ENCODE data around the gene PROK2. TPM values are rescaled to one million over a fixed set of nuclear protein-coding genes. Genes with fewer than 3 reads are reported as not detected.

Gene PROK2
- polyA plus RNA-seq, 1 experiment, result not detected

DNA sequence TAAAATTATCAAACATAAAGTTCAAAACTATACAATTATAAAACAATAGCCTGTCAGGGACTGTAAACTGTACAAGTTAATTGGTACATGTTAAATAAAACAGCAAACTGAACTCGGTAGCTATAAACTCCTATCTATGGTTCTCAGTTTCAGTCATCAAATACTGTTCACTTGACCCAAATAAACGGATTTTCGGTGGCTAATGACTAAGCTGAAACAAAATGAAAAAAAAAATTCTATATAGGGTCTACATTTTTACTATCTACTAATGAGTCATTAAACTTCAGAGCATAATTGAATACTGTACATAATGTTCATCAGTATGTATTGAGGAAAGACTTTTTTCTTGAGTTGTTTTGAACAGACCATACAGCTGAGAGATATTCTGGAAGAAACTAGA is 6.6 kb downstream of the PROK2 start:
- Histone ChIP-seq H3K27me3 (ENCODE audit: control insufficient read depth, insufficient read depth, low read length) (no peaks in the 10 kb centered on the region; the same call in 1 of the 2 replicates), H3K36me3 (ENCODE audit: control insufficient read depth, insufficient read depth, low read length) (no peaks in the 10 kb centered on the region), H3K4me3 (ENCODE audit: low read depth, low read length) (no peak overlapping the region)
- TF ChIP-seq, protein P1, sequence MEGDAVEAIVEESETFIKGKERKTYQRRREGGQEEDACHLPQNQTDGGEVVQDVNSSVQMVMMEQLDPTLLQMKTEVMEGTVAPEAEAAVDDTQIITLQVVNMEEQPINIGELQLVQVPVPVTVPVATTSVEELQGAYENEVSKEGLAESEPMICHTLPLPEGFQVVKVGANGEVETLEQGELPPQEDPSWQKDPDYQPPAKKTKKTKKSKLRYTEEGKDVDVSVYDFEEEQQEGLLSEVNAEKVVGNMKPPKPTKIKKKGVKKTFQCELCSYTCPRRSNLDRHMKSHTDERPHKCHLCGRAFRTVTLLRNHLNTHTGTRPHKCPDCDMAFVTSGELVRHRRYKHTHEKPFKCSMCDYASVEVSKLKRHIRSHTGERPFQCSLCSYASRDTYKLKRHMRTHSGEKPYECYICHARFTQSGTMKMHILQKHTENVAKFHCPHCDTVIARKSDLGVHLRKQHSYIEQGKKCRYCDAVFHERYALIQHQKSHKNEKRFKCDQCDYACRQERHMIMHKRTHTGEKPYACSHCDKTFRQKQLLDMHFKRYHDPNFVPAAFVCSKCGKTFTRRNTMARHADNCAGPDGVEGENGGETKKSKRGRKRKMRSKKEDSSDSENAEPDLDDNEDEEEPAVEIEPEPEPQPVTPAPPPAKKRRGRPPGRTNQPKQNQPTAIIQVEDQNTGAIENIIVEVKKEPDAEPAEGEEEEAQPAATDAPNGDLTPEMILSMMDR (IDR thresholded peaks at IDR 0.05; ENCODE audit: insufficient read depth, low read depth, low read length), result no peak
- CTCF ChIA-PET, result interaction anchor here (0.9 kb wide), 1 partner anchor 20 kb away, joined by 3 read pairs; no protein-coding TSS in a partner anchor
- DNase-seq (ENCODE audit: low read depth), result no peak
- POLR2A ChIA-PET, result no interaction called here

DNA sequence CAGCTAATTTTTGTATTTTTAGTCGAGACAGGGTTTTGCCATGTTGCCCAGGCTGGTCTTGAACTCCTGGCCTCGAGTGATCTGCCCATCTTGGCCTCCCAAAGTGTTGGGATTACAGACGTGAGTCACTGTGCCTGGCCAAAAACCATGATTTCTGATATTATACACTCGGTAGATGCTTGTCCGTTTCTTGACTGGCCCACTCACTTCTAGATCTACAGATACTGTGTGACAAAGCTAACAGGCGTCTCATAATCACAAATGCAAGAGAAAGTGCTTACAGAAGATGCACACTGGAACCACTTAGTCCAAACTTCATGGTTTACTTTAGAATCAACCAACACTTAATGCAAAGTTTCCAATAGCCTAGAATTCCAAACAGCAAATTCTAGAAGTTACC is 8.4 kb downstream of the PROK2 start:
- DNase-seq (ENCODE audit: low read depth), result no peak
- CTCF ChIA-PET, result no interaction called here
- Histone ChIP-seq H3K4me3 (ENCODE audit: low read depth, low read length) (no peak overlapping the region), H3K36me3 (ENCODE audit: control insufficient read depth, insufficient read depth, low read length) (no peaks in the 10 kb centered on the region), H3K27me3 (ENCODE audit: control insufficient read depth, insufficient read depth, low read length) (no peaks in the 10 kb centered on the region)
- POLR2A ChIA-PET, result no interaction called here
- TF ChIP-seq, protein P1 (IDR thresholded peaks at IDR 0.05; ENCODE audit: insufficient read depth, low read depth, low read length), result no peak

DNA sequence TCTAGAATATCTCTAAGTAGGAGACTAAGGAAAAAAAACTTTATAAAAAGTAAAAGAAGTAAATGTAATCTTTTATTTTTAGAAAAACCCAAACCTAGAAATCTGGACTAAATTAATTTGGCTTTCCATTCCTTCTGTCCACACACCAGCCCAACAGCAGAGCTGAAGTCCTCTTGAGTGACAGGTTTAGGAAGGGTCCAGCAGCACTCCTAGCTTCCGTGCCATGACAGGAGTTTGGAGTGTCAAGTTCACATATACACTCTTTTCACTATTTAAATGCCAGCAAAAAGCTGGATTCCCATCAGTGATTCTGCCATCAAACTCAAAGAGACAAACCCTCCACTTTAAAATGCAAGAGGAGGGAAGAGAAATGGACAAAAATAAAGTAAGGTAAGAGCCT is 13.1 kb downstream of the PROK2 start:
- ChIA-PET POLR2A (no interaction called here), CTCF (no interaction called here)
- Histone ChIP-seq H3K36me3 (ENCODE audit: control insufficient read depth, insufficient read depth, low read length) (no peaks in the 10 kb centered on the region), H3K27me3 (ENCODE audit: control insufficient read depth, insufficient read depth, low read length) (0 out of 2 replicates have a peak, but pooled peaks cover 2% of the 10 kb centered on the region), H3K4me3 (ENCODE audit: low read depth, low read length) (no peak overlapping the region)
- TF ChIP-seq, protein P1 (IDR thresholded peaks at IDR 0.05; ENCODE audit: insufficient read depth, low read depth, low read length), result no peak
- no peak for DNase-seq (ENCODE audit: low read depth)

DNA sequence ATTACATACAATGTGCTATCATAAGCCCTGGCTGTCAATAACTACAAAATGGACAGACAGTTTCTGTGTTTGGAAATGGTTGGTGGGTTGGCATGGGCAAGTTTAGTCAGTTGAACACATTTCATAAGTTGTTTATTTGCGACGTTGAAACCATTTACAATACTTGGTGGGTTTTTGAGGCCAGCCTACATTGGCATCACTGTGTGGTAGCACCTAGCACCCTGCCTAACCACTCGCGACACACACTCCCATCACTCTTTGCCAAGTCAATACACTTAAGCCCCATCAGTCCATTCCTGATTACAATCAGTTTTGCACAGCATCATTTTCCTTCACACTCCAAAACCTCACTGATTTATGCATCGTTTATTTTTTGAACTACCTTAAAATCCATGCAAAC is 13.8 kb downstream of the PROK2 start:
- Histone ChIP-seq H3K27me3 (ENCODE audit: control insufficient read depth, insufficient read depth, low read length) (0 out of 2 replicates have a peak, but pooled peaks cover 2% of the 10 kb centered on the region), H3K36me3 (ENCODE audit: control insufficient read depth, insufficient read depth, low read length) (no peaks in the 10 kb centered on the region), H3K4me3 (ENCODE audit: low read depth, low read length) (no peak overlapping the region)
- ChIA-PET CTCF (no interaction called here), POLR2A (interaction anchor here (0.6 kb wide), 1 partner anchor 358 kb away, joined by 3 read pairs; no protein-coding TSS in a partner anchor)
- TF ChIP-seq, protein P1 (IDR thresholded peaks at IDR 0.05; ENCODE audit: insufficient read depth, low read depth, low read length), result no peak
- DNase-seq (ENCODE audit: low read depth), result no peak

DNA sequence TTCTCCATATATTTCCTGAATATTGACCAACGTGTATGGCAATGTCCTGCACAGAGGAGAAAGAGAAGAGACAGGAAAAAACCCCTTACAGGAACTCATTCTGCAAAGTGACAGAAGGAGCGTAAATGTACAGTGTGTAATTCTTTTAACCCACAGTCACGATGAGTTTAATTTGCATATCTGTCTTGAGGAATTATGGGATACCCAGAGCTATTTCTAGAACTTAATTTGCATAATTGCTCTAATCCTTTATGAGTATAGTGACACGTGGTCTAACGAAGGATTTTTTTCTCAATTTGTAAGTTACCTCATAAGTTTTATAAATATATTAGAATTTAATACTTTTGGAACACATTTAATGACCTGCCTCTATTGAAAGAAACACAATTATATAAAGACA is 21.5 kb downstream of the PROK2 start:
- no peaks in the 10 kb centered on the region for H3K36me3 ChIP-seq (ENCODE audit: control insufficient read depth, insufficient read depth, low read length)
- TF ChIP-seq, protein P1 (IDR thresholded peaks at IDR 0.05; ENCODE audit: insufficient read depth, low read depth, low read length), result no peak
- no peak for DNase-seq (ENCODE audit: low read depth)
- ChIA-PET CTCF (interaction anchor here (0.7 to 1.1 kb wide), 2 partner anchors 35 to 1107 kb away, joined by 3 read pairs; no protein-coding TSS in a partner anchor), POLR2A (no interaction called here)
- H3K4me3 ChIP-seq (ENCODE audit: low read depth, low read length), result no peak overlapping the region
- no peaks in the 10 kb centered on the region; the same call in none of the 2 replicates for H3K27me3 ChIP-seq (ENCODE audit: control insufficient read depth, insufficient read depth, low read length)
